ENCODE data around the gene CACNA1S.

The CACNA1S gene

GRCh38 chr1:201014816-201015200 is 97.4 kb downstream of the CACNA1S start:
- no peak for DNase-seq (ENCODE audit: low read depth, low spot score)

GRCh38 chr1:201013991-201014815 is 98.0 kb downstream of the CACNA1S start:
- DNase-seq (ENCODE audit: low read depth, low spot score), result no peak

- no peak for DNase-seq (ENCODE audit: low read depth, low spot score)
Measured at GRCh38 chr1:201013031-201013485, 99.2 kb downstream of the CACNA1S start.

- DNase-seq (ENCODE audit: low read depth, low spot score), result no peak
Measured at GRCh38 chr1:201011616-201012015, 100.6 kb downstream of the CACNA1S start.

GRCh38 chr1:201009962-201010645 is 102.1 kb downstream of the CACNA1S start:
- DNase-seq (ENCODE audit: low read depth, low spot score), result no peak

GRCh38 chr1:201008666-201009360 is 103.4 kb downstream of the CACNA1S start:
- no peak for DNase-seq (ENCODE audit: low read depth, low spot score)

- no peak for DNase-seq (ENCODE audit: low read depth, low spot score)
Measured at GRCh38 chr1:201007481-201007880, 104.7 kb downstream of the CACNA1S start.

- DNase-seq (ENCODE audit: low read depth, low spot score), result no peak
Measured at GRCh38 chr1:201006450-201006849, 105.8 kb downstream of the CACNA1S start.

- DNase-seq (ENCODE audit: low read depth, low spot score), result no peak
Measured at GRCh38 chr1:201004732-201005131, 107.5 kb downstream of the CACNA1S start.

GRCh38 chr1:201004154-201004553 is 108.1 kb downstream of the CACNA1S start:
- DNase-seq (ENCODE audit: low read depth, low spot score), result no peak

- DNase-seq (ENCODE audit: low read depth, low spot score), result no peak
Measured at GRCh38 chr1:201002510-201002909, 109.7 kb downstream of the CACNA1S start.

GRCh38 chr1:201001962-201002361 is 110.3 kb downstream of the CACNA1S start:
- no peak for DNase-seq (ENCODE audit: low read depth, low spot score)

GRCh38 chr1:201000391-201000790 is 111.8 kb downstream of the CACNA1S start:
- no peak for DNase-seq (ENCODE audit: low read depth, low spot score)

- DNase-seq (ENCODE audit: low read depth, low spot score), result no peak
Measured at GRCh38 chr1:200999667-201000066, 112.6 kb downstream of the CACNA1S start.

GRCh38 chr1:200998323-200998722 is 113.9 kb downstream of the CACNA1S start:
- no peak for DNase-seq (ENCODE audit: low read depth, low spot score)

- no peak for DNase-seq (ENCODE audit: low read depth, low spot score)
Measured at GRCh38 chr1:200992382-200993048, 119.7 kb downstream of the CACNA1S start.

GRCh38 chr1:200991097-200991614 is 121.1 kb downstream of the CACNA1S start:
- DNase-seq (ENCODE audit: low read depth, low spot score), result no peak

- no peak for DNase-seq (ENCODE audit: low read depth, low spot score)
Measured at GRCh38 chr1:200990114-200990513, 122.1 kb downstream of the CACNA1S start.
